ENCODE measurements around the gene PYY.

- TF ChIP-seq, protein P1, sequence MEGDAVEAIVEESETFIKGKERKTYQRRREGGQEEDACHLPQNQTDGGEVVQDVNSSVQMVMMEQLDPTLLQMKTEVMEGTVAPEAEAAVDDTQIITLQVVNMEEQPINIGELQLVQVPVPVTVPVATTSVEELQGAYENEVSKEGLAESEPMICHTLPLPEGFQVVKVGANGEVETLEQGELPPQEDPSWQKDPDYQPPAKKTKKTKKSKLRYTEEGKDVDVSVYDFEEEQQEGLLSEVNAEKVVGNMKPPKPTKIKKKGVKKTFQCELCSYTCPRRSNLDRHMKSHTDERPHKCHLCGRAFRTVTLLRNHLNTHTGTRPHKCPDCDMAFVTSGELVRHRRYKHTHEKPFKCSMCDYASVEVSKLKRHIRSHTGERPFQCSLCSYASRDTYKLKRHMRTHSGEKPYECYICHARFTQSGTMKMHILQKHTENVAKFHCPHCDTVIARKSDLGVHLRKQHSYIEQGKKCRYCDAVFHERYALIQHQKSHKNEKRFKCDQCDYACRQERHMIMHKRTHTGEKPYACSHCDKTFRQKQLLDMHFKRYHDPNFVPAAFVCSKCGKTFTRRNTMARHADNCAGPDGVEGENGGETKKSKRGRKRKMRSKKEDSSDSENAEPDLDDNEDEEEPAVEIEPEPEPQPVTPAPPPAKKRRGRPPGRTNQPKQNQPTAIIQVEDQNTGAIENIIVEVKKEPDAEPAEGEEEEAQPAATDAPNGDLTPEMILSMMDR (IDR thresholded peaks at IDR 0.05): no peak
- no peak for TF ChIP-seq POLR2A (IDR thresholded peaks at IDR 0.05)
Observed at GRCh38 chr17:43935926-43936261, 17.8 kb downstream of the PYY start.
